Measurements from ENCODE around the gene ARPC3.
"Not testable (repeated sequence)": the region's sequence is repeated elsewhere in the genome, so short reads cannot be mapped to it uniquely, and the experiment has no call there.

Gene ARPC3

GRCh38 chr12:110449799-110450497 is at the start of gene ARPC3:
TSS of gene ARPC3 (minus strand) at chr12:110450337. CDS start at chr12:110450260, 77 bp downstream.
- DNase-seq = peak; percentile 94

GRCh38 chr12:110498984-110499706 is 49.0 kb upstream of the ARPC3 start:
- no peak for DNase-seq

GRCh38 chr12:110475426-110475825 is 25.3 kb upstream of the ARPC3 start:
- DNase-seq = no peak

- peak; percentile 91 for DNase-seq
Measured at GRCh38 chr12:110468214-110469048, 18.3 kb upstream of the ARPC3 start, which contains the start of the genes FAM216A and GPN3. TSS of gene FAM216A (plus strand) at chr12:110468845. CDS start at chr12:110468876, 31 bp downstream. TSS of gene GPN3 (minus strand) at chr12:110468257. CDS start at chr12:110468203, 54 bp downstream.

GRCh38 chr12:110467847-110468213 is 17.7 kb upstream of the ARPC3 start:
- no peak for DNase-seq

GRCh38 chr12:110466791-110467190 is 16.7 kb upstream of the ARPC3 start:
- DNase-seq = no peak

GRCh38 chr12:110465765-110466164 is 15.6 kb upstream of the ARPC3 start:
- not testable (repeated sequence) for DNase-seq

GRCh38 chr12:110465024-110465423 is 14.9 kb upstream of the ARPC3 start:
- DNase-seq = no peak

- not testable (repeated sequence) for DNase-seq
Measured at GRCh38 chr12:110461189-110461588, 11.1 kb upstream of the ARPC3 start.

- DNase-seq = no peak
Measured at GRCh38 chr12:110458756-110459155, 8.6 kb upstream of the ARPC3 start.

- DNase-seq = no peak
Measured at GRCh38 chr12:110453569-110454296, 3.6 kb upstream of the ARPC3 start.

GRCh38 chr12:110451263-110451662 is 1.1 kb upstream of the ARPC3 start:
- DNase-seq = no peak

- no peak for DNase-seq
Measured at GRCh38 chr12:110444455-110444854, 5.7 kb downstream of the ARPC3 start.

GRCh38 chr12:110436231-110436630 is 13.9 kb downstream of the ARPC3 start:
- DNase-seq = no peak

GRCh38 chr12:110431957-110432587 is 18.1 kb downstream of the ARPC3 start:
- DNase-seq = no peak

- not testable (repeated sequence) for DNase-seq
Measured at GRCh38 chr12:110429676-110430075, 20.5 kb downstream of the ARPC3 start.

- no peak for DNase-seq
Measured at GRCh38 chr12:110426406-110426805, 23.7 kb downstream of the ARPC3 start.

GRCh38 chr12:110424237-110424636 is 25.9 kb downstream of the ARPC3 start:
- DNase-seq = no peak

GRCh38 chr12:110421701-110422100 is 28.4 kb downstream of the ARPC3 start:
- no peak for DNase-seq

GRCh38 chr12:110421159-110421661 is 28.9 kb downstream of the ARPC3 start:
- DNase-seq = no peak

GRCh38 chr12:110420644-110421043 is 29.5 kb downstream of the ARPC3 start:
- DNase-seq = not testable (repeated sequence)

- DNase-seq = not testable (repeated sequence)
Measured at GRCh38 chr12:110417113-110417512, 33.0 kb downstream of the ARPC3 start.

All from activated CD4-positive, CD25-positive, alpha-beta regulatory T cell treated with anti-CD3 and anti-CD28 coated beads, Interleukin-2, amount 50 U/mL, for 72 hours (primary cell).